Activated CD4-positive, alpha-beta T cell treated with anti-CD3 and anti-CD28 coated beads, Interleukin-2, amount 10 ng/mL, durations not matched to agents 24 days and 14 days (primary cell): ENCODE data around the gene RALGPS1. TPM values are rescaled to one million over a fixed set of nuclear protein-coding genes. Genes with fewer than 3 reads are reported as not detected.

Experiments
- DNase-seq: peaks from one replicate; pipeline ENCODE4 v3.0.0; 2022
- H3K27ac Mint-ChIP-seq: one replicate; pipeline ENCODE4 v1.8.0; 2022; ENCODE audit warnings: mild to moderate bottlenecking, mixed read lengths
- H3K27me3 Mint-ChIP-seq: one replicate; pipeline ENCODE4 v1.8.0; 2022; ENCODE audit warnings: mixed read lengths
- H3K36me3 Mint-ChIP-seq: one replicate; pipeline ENCODE4 v1.8.0; 2022; ENCODE audit warnings: low read depth, mild to moderate bottlenecking, mixed read lengths
- H3K4me1 Mint-ChIP-seq: one replicate; pipeline ENCODE4 v1.8.0; 2021; ENCODE audit warnings: mixed read lengths
- H3K4me3 Mint-ChIP-seq: one replicate; pipeline ENCODE4 v1.8.0; 2022; ENCODE audit warnings: mild to moderate bottlenecking, moderate library complexity, mixed read lengths
- H3K9me3 Mint-ChIP-seq: one replicate; pipeline ENCODE4 v1.8.0; 2021; ENCODE audit warnings: mixed read lengths
- intact Hi-C: fragments of 100-400 bp; cut with micrococcal nuclease; formaldehyde crosslinking; loops from one replicate; pipeline ENCODE4 v1.15.1; 2023
- total RNA-seq: library from RNA; stranded (reverse); gene quantifications from 2 replicates; pipeline ENCODE4 v1.2.3, GENCODE V29; 2022

The RALGPS1 gene
- total RNA-seq, 1 donor from 2014 or later = 2.0 TPM

DNA sequence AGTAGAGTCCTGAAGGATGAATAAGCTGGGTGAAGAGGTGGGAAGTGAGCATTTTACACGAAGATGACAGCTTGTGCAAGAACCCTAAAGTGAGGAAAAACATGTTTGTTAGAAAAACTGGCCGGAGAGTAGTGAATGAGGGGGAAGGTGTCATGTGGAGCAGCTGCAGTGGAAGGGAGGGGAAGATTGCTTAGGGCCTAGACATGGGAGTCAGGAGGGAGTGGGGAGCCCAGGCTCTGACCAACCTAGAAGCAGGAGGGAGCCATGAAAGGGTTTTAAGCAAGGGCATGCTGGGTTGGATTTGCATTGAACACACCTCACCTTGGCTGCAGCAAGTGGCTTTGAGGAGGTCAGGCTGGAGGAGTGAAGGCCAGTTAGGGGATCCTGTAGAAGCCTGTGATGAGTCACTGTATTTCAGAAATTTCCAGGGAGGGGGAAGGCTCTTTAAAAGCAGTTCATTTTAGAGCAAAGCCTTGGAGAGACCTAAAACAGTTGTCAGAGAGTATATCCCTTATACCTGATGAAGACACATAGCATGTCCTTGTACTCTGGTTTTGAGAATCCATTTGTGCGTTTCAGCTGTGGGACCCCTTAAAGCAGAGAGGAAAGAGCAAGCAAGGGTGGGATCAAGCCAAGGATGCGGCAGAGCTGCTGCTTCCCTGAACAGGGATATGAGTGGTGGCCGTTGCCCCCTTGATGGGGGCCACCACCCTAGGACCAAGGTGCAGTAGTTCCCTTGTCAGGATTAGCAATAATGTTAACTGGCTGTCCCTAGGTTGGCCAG lies 162.5 kb downstream of the RALGPS1 start:
- no peaks in the 10 kb centered on the region for H3K36me3 Mint-ChIP-seq
- no peak overlapping the region for H3K27ac Mint-ChIP-seq
- peaks cover 3% of the 10 kb centered on the region for H3K9me3 Mint-ChIP-seq
- H3K4me1 Mint-ChIP-seq = peaks cover 2% of the 10 kb centered on the region
- intact Hi-C loops = no loop called here
- H3K27me3 Mint-ChIP-seq = peaks cover 36% of the 10 kb centered on the region
- no peak overlapping the region for H3K4me3 Mint-ChIP-seq
- no peak for DNase-seq

DNA sequence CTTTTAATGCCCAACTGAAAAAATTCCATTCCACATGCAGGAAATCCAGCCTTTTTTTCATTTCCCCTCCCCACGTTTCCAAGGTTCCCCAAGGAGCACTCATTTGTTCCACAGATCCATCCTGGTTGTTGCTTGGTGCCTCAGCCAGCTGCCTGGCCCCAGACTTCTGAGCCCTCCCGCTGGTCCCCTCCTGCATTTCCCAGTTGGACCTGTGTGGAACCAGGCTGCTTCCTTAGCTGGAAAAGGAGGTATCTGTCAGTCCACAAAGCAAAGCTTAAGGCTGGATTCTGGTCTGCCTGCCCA lies 163.0 kb downstream of the RALGPS1 start:
- intact Hi-C loops = no loop called here
- no peak overlapping the region for H3K27ac Mint-ChIP-seq
- no peak for DNase-seq
- peaks cover 2% of the 10 kb centered on the region for H3K4me1 Mint-ChIP-seq
- no peaks in the 10 kb centered on the region for H3K36me3 Mint-ChIP-seq
- H3K4me3 Mint-ChIP-seq = no peak overlapping the region
- peaks cover 3% of the 10 kb centered on the region for H3K9me3 Mint-ChIP-seq
- peaks cover 34% of the 10 kb centered on the region for H3K27me3 Mint-ChIP-seq

DNA sequence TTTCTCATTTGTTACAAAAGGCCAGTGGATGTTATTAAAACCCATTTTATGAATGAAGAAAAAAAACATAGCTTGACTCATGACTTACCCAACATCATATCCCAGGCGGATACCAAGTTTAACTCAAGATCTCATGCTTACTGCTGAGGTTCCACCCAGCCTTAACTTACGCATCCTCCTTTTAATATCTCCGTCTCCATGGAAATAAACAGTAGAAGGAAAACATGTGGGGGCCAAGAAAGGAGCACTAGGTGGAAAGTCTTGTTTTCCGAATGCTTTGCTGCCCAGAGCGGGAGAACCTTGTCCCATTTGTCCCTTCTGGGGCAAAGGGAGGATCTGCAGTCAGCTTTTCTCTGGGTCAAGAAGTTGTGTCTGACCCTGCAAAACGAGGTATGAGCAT lies 163.8 kb downstream of the RALGPS1 start:
- H3K4me3 Mint-ChIP-seq = no peak overlapping the region
- peaks cover 34% of the 10 kb centered on the region for H3K27me3 Mint-ChIP-seq
- no peak for DNase-seq
- no peaks in the 10 kb centered on the region for H3K9me3 Mint-ChIP-seq
- no peaks in the 10 kb centered on the region for H3K36me3 Mint-ChIP-seq
- no peak overlapping the region for H3K27ac Mint-ChIP-seq
- peaks cover 2% of the 10 kb centered on the region for H3K4me1 Mint-ChIP-seq
- intact Hi-C loops = no loop called here

DNA sequence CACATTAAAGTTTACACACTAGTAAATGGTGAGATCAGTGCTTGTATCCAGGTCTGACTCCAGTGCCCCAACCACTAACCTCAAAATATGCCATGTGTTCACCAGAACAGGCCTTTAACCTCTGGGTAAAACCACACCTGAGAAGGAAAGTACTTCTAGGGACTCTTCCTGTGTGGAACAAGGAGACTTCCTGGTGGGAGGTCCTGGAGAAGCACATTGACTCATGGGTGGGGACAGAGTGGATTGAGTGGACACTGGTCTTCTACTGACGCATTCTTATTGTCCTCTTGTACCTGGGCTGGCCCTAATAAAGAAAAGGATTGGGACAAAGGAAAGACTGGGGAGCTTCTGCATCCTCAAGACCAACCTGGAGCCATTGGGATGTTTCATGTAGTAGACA lies 164.4 kb downstream of the RALGPS1 start:
- H3K36me3 Mint-ChIP-seq = no peaks in the 10 kb centered on the region
- no peak overlapping the region for H3K27ac Mint-ChIP-seq
- no peak for DNase-seq
- no peak overlapping the region for H3K4me3 Mint-ChIP-seq
- intact Hi-C loops = no loop called here
- H3K27me3 Mint-ChIP-seq = peaks cover 34% of the 10 kb centered on the region
- peaks cover 2% of the 10 kb centered on the region for H3K4me1 Mint-ChIP-seq
- H3K9me3 Mint-ChIP-seq = no peaks in the 10 kb centered on the region

DNA sequence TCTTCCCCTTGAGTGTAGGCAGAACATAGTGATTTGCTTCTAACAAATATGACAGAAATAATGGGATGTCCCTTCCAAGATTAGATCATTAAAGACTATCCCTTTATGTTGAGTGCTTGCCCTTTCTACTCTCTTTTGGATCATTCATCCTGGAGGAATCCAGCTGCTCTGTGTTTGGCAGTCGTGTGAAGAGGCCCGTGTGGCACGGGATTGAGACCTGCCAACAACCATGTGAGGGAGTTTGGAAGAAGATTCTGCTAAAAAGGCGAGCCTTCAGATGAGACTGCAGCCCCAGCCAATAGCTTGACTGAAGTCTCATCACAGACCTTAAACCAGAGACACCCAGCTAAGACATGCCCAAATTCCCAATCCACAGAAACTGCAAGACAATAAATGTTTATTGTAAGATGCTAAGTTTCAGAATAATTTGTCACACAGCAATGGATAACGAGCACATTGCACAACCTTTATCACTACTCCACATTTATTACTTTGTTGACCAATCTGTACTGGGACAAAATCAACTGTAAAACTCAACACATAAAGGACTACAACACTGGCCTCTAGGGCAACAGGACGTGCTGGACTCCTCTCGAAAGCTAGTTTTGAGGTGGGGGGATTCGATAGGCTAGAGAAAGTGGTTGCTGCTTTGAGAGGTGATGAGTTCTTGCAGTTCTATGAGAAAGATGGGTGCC lies 165.0 kb downstream of the RALGPS1 start:
- Mint-ChIP-seq H3K9me3 (no peaks in the 10 kb centered on the region), H3K36me3 (no peaks in the 10 kb centered on the region), H3K27me3 (peaks cover 31% of the 10 kb centered on the region), H3K4me3 (no peak overlapping the region), H3K27ac (no peak overlapping the region), H3K4me1 (peaks cover 6% of the 10 kb centered on the region)
- no peak for DNase-seq
- intact Hi-C loops = no loop called here

DNA sequence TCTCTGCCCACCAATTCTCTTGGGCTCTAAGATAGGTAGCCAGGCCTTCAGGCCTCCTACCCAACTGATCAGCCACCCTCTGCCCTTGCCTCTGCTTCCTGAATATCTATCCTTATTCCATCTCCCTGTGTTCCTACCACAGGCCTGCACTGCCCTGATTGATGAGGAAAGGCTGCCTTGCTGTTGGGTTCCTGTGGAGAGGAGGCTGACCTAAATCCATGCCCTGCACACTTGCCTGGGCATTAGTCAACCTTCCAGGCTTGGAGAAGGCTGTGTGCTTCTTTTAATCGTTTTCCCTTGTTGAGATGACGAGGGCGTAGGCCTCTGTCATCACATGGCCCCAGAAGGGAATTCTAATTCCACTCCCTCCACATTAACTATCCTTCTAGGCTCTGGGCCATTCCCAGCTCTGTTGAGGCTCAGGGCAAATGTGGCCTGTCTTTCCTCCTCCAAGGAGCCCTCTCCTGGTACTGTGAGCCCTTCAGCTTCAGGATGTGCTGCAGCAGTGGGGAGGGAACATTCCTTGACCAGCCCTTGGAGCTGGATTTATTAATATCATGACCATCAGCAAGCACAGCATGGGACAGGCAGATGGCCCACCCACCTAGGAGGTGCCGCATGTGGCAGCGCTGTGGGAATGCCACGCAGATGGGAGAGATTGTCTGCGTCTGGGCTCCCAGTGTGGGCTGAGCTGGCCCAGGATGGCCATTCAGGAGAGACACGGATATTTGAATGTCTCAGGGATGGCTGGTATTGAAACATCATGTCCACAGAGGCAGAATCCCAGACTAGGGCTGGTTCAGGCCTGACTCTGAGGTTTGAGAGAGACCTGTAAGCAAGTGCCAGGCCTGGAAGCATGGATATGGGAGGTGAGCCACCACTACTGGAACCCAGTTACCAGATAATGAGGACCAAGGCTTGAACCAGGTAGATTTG lies 166.9 kb downstream of the RALGPS1 start:
- Mint-ChIP-seq H3K27me3 (peaks cover 26% of the 10 kb centered on the region), H3K4me1 (peaks cover 8% of the 10 kb centered on the region)

DNA sequence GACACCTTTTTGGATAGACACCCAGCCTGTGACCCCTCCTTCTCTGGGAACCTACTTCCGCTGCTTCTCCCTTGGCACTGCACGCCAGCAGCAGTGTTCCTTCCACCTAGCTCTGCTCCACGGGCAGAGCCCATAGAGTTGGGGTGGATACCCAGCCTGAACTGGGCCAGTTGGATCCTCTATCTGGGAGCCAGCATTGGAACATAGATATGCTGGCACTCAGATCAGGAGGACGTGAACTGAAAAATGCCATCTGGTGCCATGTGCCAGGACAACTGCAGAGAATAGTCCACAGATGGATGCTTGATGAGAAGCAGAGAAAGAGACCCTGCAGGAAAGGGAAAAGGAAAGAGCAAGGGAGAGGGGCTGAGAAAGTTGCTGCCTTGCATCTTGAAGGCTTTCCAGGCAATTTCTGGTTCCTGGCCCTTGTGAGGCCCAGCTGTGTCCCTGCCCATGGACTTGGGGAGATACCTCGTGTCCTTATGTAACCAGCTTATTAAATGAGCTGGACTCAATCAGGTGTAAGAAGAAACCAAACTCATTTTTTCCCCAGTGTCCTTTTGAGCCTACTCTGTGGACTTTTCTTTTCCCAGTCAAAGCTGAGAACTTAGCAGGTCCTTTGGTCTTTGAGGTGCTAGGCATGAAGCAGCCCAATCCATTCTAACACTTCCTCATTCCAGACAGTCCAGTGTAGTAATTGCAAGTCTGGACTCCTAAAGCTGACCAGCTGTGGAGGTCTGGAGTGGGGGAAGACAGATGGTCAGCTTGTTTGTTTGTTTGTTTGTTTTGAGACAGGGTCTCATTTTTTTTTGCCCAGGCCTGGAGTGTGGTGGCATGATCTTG lies 168.8 kb downstream of the RALGPS1 start:
- Mint-ChIP-seq H3K4me3 (no peak overlapping the region), H3K9me3 (no peaks in the 10 kb centered on the region), H3K27me3 (peaks cover 16% of the 10 kb centered on the region), H3K27ac (no peak overlapping the region), H3K36me3 (no peaks in the 10 kb centered on the region), H3K4me1 (peaks cover 8% of the 10 kb centered on the region)
- intact Hi-C loops = no loop called here
- no peak for DNase-seq

More for the DNA sequence above, 166.9 kb downstream of the RALGPS1 start:
- Mint-ChIP-seq H3K27ac (no peak overlapping the region), H3K4me3 (no peak overlapping the region), H3K36me3 (no peaks in the 10 kb centered on the region), H3K9me3 (no peaks in the 10 kb centered on the region)
- intact Hi-C loops = no loop called here
- DNase-seq = no peak

DNA sequence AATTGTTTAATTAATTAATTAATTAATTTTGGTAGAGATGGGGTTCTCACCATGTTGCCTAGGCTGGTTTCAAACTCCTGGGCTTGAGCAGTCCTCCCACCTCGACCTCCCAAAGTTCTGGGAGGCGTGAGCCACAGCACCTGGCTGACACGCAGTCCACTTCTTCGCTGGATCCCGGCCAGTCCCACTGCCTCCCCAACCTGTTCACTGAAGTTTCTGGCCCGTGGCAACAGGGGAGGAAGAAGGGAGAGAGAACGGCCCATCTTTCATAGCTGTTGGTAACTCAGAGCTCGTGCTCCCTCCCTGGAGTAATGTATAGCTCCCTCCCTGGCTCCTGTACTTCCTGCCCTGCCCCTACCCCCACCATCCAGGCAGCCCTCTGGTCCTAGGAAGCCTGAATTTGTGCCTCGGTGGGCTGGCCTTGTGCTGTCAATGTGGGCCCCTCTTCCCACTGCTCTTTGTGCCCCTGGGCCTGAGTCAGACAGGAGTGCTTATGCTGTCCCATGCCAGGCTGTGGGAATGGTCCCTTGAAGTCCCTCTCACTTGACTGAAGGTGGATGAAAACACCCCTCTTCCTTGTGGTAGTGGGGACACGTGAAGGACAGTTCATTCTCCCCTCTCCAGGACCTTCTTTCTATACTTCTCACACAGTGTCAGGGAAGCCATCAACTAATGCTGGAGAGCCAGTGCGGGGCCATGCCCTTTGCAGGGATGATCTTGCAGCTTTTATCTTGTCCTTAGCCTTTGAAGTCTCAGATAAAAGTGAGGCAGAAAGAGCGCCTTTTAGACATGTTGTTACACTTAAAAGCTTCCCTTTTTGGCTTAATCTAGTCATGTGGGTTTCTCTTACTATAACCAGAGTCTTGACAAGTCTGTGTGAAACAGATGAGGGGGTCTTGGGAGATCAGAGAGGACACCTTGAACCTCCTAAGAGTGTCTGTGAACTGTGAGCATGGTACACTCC lies 169.8 kb downstream of the RALGPS1 start:
- Mint-ChIP-seq H3K27ac (no peak overlapping the region), H3K27me3 (peaks cover 12% of the 10 kb centered on the region), H3K4me3 (no peak overlapping the region), H3K9me3 (no peaks in the 10 kb centered on the region), H3K36me3 (no peaks in the 10 kb centered on the region), H3K4me1 (peaks cover 7% of the 10 kb centered on the region)
- intact Hi-C loops = no loop called here
- no peak for DNase-seq

DNA sequence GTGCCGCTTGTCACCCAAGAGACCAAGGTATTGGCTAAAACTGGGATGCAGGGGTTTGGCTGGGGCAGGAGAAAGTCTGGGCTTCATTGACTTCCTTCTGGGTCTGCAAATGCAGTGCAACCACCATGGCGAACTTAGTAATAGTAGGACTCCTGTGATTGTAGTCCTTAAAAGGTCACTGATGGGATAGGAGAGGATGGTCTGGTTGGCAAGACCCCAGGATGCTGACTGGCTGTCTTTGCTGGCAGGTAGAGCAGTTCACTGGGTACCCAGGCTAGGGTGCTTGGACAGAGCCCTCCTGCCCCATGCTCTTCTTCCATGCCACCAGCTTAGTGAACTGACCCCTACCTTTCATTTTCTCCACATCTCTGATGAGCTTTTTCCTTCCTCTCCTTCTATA lies 170.6 kb downstream of the RALGPS1 start:
- no peaks in the 10 kb centered on the region for H3K9me3 Mint-ChIP-seq
- intact Hi-C loops = no loop called here

DNA sequence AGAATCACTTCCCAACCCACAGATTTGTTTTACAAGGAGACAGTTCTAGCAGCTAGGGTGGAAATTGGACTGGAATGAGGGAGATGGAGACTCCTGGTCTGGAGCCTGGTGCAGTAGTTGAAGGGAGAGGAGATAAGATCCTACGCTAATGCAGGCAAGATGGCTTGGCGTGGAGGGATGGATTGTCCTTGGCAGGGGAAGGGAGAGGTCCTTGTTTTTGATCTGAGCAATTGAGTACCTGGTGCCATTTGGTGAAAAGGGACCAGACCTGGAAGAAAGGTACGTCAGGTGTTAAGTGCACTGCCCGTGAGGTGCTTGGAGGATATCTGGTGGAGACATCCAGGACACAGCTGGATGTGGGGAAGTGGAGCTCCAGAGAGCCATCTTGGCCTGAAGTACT lies 172.2 kb downstream of the RALGPS1 start:
- peaks cover 7% of the 10 kb centered on the region for H3K4me1 Mint-ChIP-seq

More for the DNA sequence above, 170.6 kb downstream of the RALGPS1 start:
- Mint-ChIP-seq H3K4me3 (no peak overlapping the region), H3K36me3 (no peaks in the 10 kb centered on the region), H3K27me3 (peaks cover 10% of the 10 kb centered on the region), H3K27ac (no peak overlapping the region), H3K4me1 (peaks cover 7% of the 10 kb centered on the region)
- no peak for DNase-seq

DNA sequence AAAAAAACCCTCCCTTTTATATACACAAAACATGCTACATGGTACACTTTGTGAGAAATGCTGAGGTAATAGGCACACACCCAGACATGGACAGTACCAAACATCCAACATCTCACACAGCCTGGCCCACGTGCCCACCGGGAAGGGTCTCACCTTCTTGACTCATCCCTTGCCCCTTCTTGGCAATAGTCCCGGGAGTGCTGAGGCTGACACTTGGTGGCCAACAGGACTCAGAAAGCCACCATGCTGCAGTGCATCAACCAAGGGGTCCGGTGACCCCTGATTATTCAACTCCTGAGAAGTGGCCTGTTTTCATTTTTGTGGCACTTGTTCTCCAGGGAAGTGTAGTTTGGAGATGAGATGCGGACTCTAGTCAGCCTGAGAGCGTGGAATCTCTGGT lies 172.8 kb downstream of the RALGPS1 start:
- Mint-ChIP-seq H3K27me3 (peaks cover 8% of the 10 kb centered on the region), H3K9me3 (no peaks in the 10 kb centered on the region), H3K27ac (no peak overlapping the region), H3K4me3 (no peak overlapping the region), H3K36me3 (no peaks in the 10 kb centered on the region), H3K4me1 (peaks cover 7% of the 10 kb centered on the region)
- no peak for DNase-seq
- intact Hi-C loops = no loop called here

More for the DNA sequence above, 172.2 kb downstream of the RALGPS1 start:
- no peaks in the 10 kb centered on the region for H3K36me3 Mint-ChIP-seq
- no peaks in the 10 kb centered on the region for H3K9me3 Mint-ChIP-seq
- DNase-seq = no peak
- no peak overlapping the region for H3K4me3 Mint-ChIP-seq
- peaks cover 8% of the 10 kb centered on the region for H3K27me3 Mint-ChIP-seq
- no peak overlapping the region for H3K27ac Mint-ChIP-seq
- intact Hi-C loops = no loop called here

DNA sequence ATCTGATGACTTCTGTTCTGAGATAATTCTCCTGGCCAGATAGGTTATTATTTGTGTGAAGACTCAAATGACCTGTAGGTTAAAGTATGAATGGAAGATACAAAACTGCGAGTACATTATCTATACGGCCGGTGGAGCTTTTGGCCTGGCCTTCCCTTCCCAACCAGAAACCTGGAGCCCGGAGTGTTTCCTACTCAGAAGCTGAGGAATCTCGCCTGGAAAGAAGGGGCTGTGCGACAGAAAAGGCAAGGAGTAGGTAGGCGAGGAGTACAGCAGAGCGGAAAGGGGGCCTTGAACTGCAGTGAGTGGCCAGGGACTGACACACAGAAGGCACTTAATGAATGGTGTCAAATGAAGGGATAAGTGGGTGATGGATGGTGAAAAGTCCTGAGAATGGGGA lies 173.3 kb downstream of the RALGPS1 start:
- Mint-ChIP-seq H3K9me3 (no peaks in the 10 kb centered on the region), H3K27ac (no peak overlapping the region), H3K27me3 (peaks cover 8% of the 10 kb centered on the region), H3K4me1 (peaks cover 7% of the 10 kb centered on the region), H3K4me3 (no peak overlapping the region), H3K36me3 (no peaks in the 10 kb centered on the region)
- no peak for DNase-seq
- intact Hi-C loops = no loop called here
